ENCODE results near the gene ZSWIM9.

The ZSWIM9 gene

GRCh38 chr19:48122421-48122820 lies 48.1 kb upstream of the ZSWIM9 start:
- Histone ChIP-seq H3K9me2 (replicated peaks; ENCODE audit: insufficient read depth, low read length) (no peaks in the 10 kb centered on the region), H2AFZ (ENCODE audit: low read depth, low read length, severe bottlenecking) (no peak overlapping the region), H3K4me3 (ENCODE audit: insufficient read depth, low read length, poor library complexity, severe bottlenecking) (no peak overlapping the region), H3K27me3 (ENCODE audit: low read length) (no peaks in the 10 kb centered on the region), H3K36me3 (ENCODE audit: low read length) (0 out of 2 replicates have a peak, but pooled peaks cover 2% of the 10 kb centered on the region), H3F3A (ENCODE audit: insufficient read depth) (no peaks in the 10 kb centered on the region), H3K9me3 (ENCODE audit: insufficient read depth, low read length) (no peaks in the 10 kb centered on the region), H3K27ac (ENCODE audit: low read depth, low read length) (no peak overlapping the region), H3K9ac (ENCODE audit: low read length) (no peak overlapping the region), H4K20me1 (ENCODE audit: low read depth, low read length) (no peaks in the 10 kb centered on the region), H3K79me2 (ENCODE audit: insufficient read depth, low read length) (no peaks in the 10 kb centered on the region), H3K4me2 (ENCODE audit: low read depth, low read length, poor library complexity, severe bottlenecking) (no peak overlapping the region)
- TF ChIP-seq CTCF (IDR thresholded peaks at IDR 0.05; ENCODE audit: insufficient read depth, low read length, poor library complexity, severe bottlenecking): no peak
- no peak for TF ChIP-seq EZH2phosphoT487 (conservative IDR thresholded peaks at IDR 0.05; ENCODE audit: low read length)

- no peaks in the 10 kb centered on the region for H3F3A ChIP-seq (ENCODE audit: insufficient read depth)
- H3K9ac ChIP-seq (ENCODE audit: low read length): no peak overlapping the region
- TF ChIP-seq CTCF (IDR thresholded peaks at IDR 0.05; ENCODE audit: insufficient read depth, low read length, poor library complexity, severe bottlenecking) (no peak), EZH2phosphoT487 (conservative IDR thresholded peaks at IDR 0.05; ENCODE audit: low read length) (no peak)
- no peaks in the 10 kb centered on the region for H3K27me3 ChIP-seq (ENCODE audit: low read length)
- H3K9me3 ChIP-seq (ENCODE audit: insufficient read depth, low read length): no peaks in the 10 kb centered on the region
- 0 out of 2 replicates have a peak, but pooled peaks cover 2% of the 10 kb centered on the region for H3K36me3 ChIP-seq (ENCODE audit: low read length)
- no peaks in the 10 kb centered on the region for H3K79me2 ChIP-seq (ENCODE audit: insufficient read depth, low read length)
- H3K27ac ChIP-seq (ENCODE audit: low read depth, low read length): no peak overlapping the region
- H2AFZ ChIP-seq (ENCODE audit: low read depth, low read length, severe bottlenecking): no peak overlapping the region
- H4K20me1 ChIP-seq (ENCODE audit: low read depth, low read length): no peaks in the 10 kb centered on the region
- H3K9me2 ChIP-seq (replicated peaks; ENCODE audit: insufficient read depth, low read length): no peaks in the 10 kb centered on the region
- no peak overlapping the region for H3K4me2 ChIP-seq (ENCODE audit: low read depth, low read length, poor library complexity, severe bottlenecking)
- H3K4me3 ChIP-seq (ENCODE audit: insufficient read depth, low read length, poor library complexity, severe bottlenecking): no peak overlapping the region
Measured at GRCh38 chr19:48123907-48124651, 46.4 kb upstream of the ZSWIM9 start.

- Histone ChIP-seq H3K9ac (ENCODE audit: low read length) (no peak overlapping the region), H3K9me3 (ENCODE audit: insufficient read depth, low read length) (no peaks in the 10 kb centered on the region), H3F3A (ENCODE audit: insufficient read depth) (no peaks in the 10 kb centered on the region), H4K20me1 (ENCODE audit: low read depth, low read length) (no peaks in the 10 kb centered on the region), H3K36me3 (ENCODE audit: low read length) (0 out of 2 replicates have a peak, but pooled peaks cover 2% of the 10 kb centered on the region), H3K4me3 (ENCODE audit: insufficient read depth, low read length, poor library complexity, severe bottlenecking) (no peak overlapping the region), H2AFZ (ENCODE audit: low read depth, low read length, severe bottlenecking) (no peak overlapping the region), H3K27ac (ENCODE audit: low read depth, low read length) (no peak overlapping the region), H3K4me2 (ENCODE audit: low read depth, low read length, poor library complexity, severe bottlenecking) (no peak overlapping the region), H3K9me2 (replicated peaks; ENCODE audit: insufficient read depth, low read length) (no peaks in the 10 kb centered on the region), H3K27me3 (ENCODE audit: low read length) (no peaks in the 10 kb centered on the region), H3K79me2 (ENCODE audit: insufficient read depth, low read length) (no peaks in the 10 kb centered on the region)
- TF ChIP-seq CTCF (IDR thresholded peaks at IDR 0.05; ENCODE audit: insufficient read depth, low read length, poor library complexity, severe bottlenecking) (no peak), EZH2phosphoT487 (conservative IDR thresholded peaks at IDR 0.05; ENCODE audit: low read length) (no peak)
Measured at GRCh38 chr19:48127561-48127960, 42.9 kb upstream of the ZSWIM9 start.
